Measurements from ENCODE around the gene NOTCH1. TPM values are rescaled to one million over a fixed set of nuclear protein-coding genes. Genes with fewer than 3 reads are reported as not detected.

The NOTCH1 gene
- total RNA-seq, 1 experiment from 2014 or later: 53.4 TPM

DNA sequence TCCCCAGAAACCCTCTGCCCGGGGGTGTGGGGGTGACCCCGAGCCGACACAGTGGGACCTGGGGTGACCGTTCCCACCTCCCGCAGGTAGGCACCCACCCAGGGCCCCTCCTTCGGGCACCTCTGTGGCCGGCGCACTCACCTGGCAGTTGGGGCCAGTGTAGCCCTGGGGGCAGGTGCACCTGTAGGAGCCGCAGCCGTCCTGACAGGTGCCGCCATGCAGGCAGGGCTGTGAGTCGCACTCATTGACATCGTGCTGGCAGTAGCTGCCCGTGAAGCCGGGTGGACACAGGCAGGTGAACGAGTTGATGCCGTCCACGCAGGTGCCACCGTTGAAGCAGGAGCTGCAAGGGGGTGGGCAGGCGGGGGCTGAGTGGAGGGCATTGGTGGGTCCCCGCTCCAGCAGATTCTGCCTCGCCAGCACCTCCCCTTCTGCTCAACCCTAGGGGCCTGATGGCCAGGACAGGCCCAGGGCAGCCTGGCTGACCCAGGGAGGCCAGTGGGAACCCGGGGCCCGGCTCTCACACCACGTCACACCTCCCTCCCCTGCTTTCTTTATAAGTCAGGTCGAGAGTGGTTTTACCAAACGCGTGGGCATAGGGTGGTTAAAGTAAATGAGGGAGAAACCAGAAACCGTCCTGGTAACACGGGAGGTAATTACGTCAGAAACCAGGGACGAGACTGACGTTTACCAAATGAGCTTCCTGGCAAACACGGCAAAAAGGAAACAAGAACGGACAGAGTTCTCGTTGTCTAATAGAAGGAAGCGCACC lies 36.9 kb downstream of the NOTCH1 start:
- intact Hi-C loops (cut with micrococcal nuclease): no loop called here
- no peak for TF ChIP-seq CTCF (IDR thresholded peaks at IDR 0.05; ENCODE audit: unreplicated experiment)
- ChIA-PET CTCF (interaction anchor here (0.9 to 1.2 kb wide), 3 partner anchors 24 to 136 kb away, joined by 3 to 4 read pairs (median 4); no protein-coding TSS in a partner anchor), POLR2A (interaction anchor here (0.6 to 1.8 kb wide), 3 partner anchors 12 to 201 kb away, joined by 3 to 5 read pairs (median 4); no protein-coding TSS in a partner anchor)
- Mint-ChIP-seq H3K4me1 (ENCODE audit: insufficient read depth, unreplicated experiment) (no peaks in the 10 kb centered on the region), H3K27me3 (ENCODE audit: insufficient read depth, unreplicated experiment) (no peaks in the 10 kb centered on the region), H3K36me3 (ENCODE audit: insufficient read depth, unreplicated experiment) (peaks cover 72% of the 10 kb centered on the region), H3K4me3 (ENCODE audit: unreplicated experiment) (no peak overlapping the region), H3K27ac (ENCODE audit: low read depth, unreplicated experiment) (no peak overlapping the region), H3K9me3 (ENCODE audit: unreplicated experiment) (no peaks in the 10 kb centered on the region)
- BruUV-seq (replicated peaks): no TSS peak
- no peak for DNase-seq (ENCODE audit: unreplicated experiment)

DNA sequence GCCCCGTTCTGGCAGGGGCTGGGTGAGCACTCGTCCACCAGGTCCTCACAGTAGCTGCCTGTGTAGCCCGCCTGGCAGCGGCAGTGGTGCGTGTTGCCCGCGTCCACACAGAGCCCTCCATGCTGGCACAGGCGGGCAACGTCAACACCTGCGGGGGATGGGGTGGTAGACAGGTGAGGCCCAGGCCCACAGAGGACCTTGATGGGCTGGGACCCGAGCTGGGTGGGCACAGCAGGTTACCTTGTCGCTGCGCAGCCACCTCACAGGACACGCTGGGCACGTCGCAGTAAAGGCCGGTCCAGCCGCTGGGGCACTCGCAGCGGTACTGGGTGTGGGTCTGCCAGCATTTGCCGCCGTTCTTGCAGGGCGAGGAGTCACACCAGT lies 37.9 kb downstream of the NOTCH1 start:
- TF ChIP-seq CTCF (IDR thresholded peaks at IDR 0.05; ENCODE audit: unreplicated experiment): no peak
- peaks cover 70% of the 10 kb centered on the region for H3K36me3 Mint-ChIP-seq (ENCODE audit: insufficient read depth, unreplicated experiment)
- intact Hi-C loops (cut with micrococcal nuclease): no loop called here
- no peaks in the 10 kb centered on the region for H3K4me1 Mint-ChIP-seq (ENCODE audit: insufficient read depth, unreplicated experiment)
- no peaks in the 10 kb centered on the region for H3K9me3 Mint-ChIP-seq (ENCODE audit: unreplicated experiment)
- BruUV-seq (replicated peaks): no TSS peak
- DNase-seq (ENCODE audit: unreplicated experiment): no peak
- H3K27ac Mint-ChIP-seq (ENCODE audit: low read depth, unreplicated experiment): no peak overlapping the region
- ChIA-PET POLR2A (interaction anchor here (1.8 kb wide), 1 partner anchor 12 kb away, joined by 5 read pairs; no protein-coding TSS in a partner anchor), CTCF (interaction anchor here (1.1 to 1.2 kb wide), 2 partner anchors 23 to 115 kb away, joined by 4 read pairs; no protein-coding TSS in a partner anchor)
- no peaks in the 10 kb centered on the region for H3K27me3 Mint-ChIP-seq (ENCODE audit: insufficient read depth, unreplicated experiment)
- H3K4me3 Mint-ChIP-seq (ENCODE audit: unreplicated experiment): no peak overlapping the region

DNA sequence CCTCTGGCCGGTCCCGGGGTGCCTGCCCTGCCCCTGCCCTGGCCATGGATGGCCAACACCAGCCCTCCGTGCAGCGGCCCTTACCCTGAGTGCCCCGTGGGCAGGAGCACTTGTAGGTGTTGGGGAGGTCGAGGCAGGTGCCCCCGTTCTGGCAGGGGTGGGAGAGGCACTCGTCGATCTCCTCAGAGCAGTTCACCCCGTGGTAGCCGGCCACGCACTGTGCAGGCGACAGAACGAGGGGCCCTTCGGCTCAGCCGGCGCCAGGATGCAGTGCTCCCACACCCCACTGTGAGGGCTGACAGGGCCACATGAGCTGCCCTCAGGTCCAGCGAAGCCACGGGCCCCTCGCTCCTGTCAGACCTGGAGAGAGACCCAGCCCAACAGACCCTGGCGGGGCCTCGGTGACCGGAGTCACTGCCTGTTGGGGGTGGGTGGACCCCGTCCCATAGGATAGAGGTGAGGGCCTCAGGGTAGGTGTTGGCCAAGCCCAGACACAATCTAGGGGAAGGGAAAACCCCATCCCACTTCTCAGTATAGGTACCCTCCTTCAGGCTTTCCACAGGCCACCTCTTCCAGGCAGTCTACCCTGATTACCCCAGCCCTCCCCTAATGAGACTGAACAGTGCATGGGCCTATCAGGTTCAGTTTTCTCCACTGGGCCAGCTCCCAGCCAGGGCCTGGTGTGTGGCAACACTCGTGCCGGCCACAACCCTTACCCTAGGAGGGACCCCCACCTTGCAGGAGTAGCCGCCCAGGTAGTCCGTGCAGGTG lies 38.4 kb downstream of the NOTCH1 start:
- POLR2A ChIA-PET: interaction anchor here (1.8 kb wide), 1 partner anchor 12 kb away, joined by 5 read pairs; no protein-coding TSS in a partner anchor
- H3K4me3 Mint-ChIP-seq (ENCODE audit: unreplicated experiment): no peak overlapping the region

More for the DNA sequence above, 38.4 kb downstream of the NOTCH1 start:
- no TSS peak for BruUV-seq (replicated peaks)
- no peaks in the 10 kb centered on the region for H3K9me3 Mint-ChIP-seq (ENCODE audit: unreplicated experiment)
- peaks cover 70% of the 10 kb centered on the region for H3K36me3 Mint-ChIP-seq (ENCODE audit: insufficient read depth, unreplicated experiment)
- no peak for TF ChIP-seq CTCF (IDR thresholded peaks at IDR 0.05; ENCODE audit: unreplicated experiment)
- no peaks in the 10 kb centered on the region for H3K4me1 Mint-ChIP-seq (ENCODE audit: insufficient read depth, unreplicated experiment)
- no peak for DNase-seq (ENCODE audit: unreplicated experiment)
- CTCF ChIA-PET: interaction anchor here (0.6 to 1.2 kb wide), 3 partner anchors 23 to 165 kb away, joined by 3 to 4 read pairs (median 4); no protein-coding TSS in a partner anchor
- intact Hi-C loops (cut with micrococcal nuclease): no loop called here
- H3K27ac Mint-ChIP-seq (ENCODE audit: low read depth, unreplicated experiment): no peak overlapping the region
- H3K27me3 Mint-ChIP-seq (ENCODE audit: insufficient read depth, unreplicated experiment): no peaks in the 10 kb centered on the region

All from MCF 10A (cell line).